Endothelial cell (in vitro differentiated cells): ENCODE measurements around the gene CCDC167. TPM values are rescaled to one million over a fixed set of nuclear protein-coding genes. Genes with fewer than 3 reads are reported as not detected.

ENCODE experiments used
- DNase-seq: peaks from one replicate; pipeline ENCODE4 v3.0.0; 2021; ENCODE audit warnings: low spot score
- H3K27ac Mint-ChIP-seq: one replicate; pipeline ENCODE4 v1.8.0; 2021; ENCODE audit warnings: mixed read lengths, inconsistent platforms; ENCODE audit not compliant: unreplicated experiment
- H3K27me3 Mint-ChIP-seq: one replicate; pipeline ENCODE4 v1.8.0; 2021; ENCODE audit warnings: mild to moderate bottlenecking, moderate library complexity, mixed read lengths, inconsistent platforms; ENCODE audit not compliant: unreplicated experiment
- H3K36me3 Mint-ChIP-seq: one replicate; pipeline ENCODE4 v1.8.0; 2021; ENCODE audit warnings: mild to moderate bottlenecking, low read depth, mixed read lengths, inconsistent platforms; ENCODE audit not compliant: unreplicated experiment
- H3K4me1 Mint-ChIP-seq: one replicate; pipeline ENCODE4 v1.8.0; 2021; ENCODE audit warnings: mild to moderate bottlenecking, mixed read lengths, inconsistent platforms; ENCODE audit not compliant: unreplicated experiment
- H3K4me3 Mint-ChIP-seq: one replicate; pipeline ENCODE4 v1.8.0; 2021; ENCODE audit warnings: mild to moderate bottlenecking, mixed read lengths, inconsistent platforms; ENCODE audit not compliant: unreplicated experiment
- H3K9me3 Mint-ChIP-seq: one replicate; pipeline ENCODE4 v1.8.0; 2021; ENCODE audit warnings: mixed read lengths, inconsistent platforms; ENCODE audit not compliant: unreplicated experiment
- CTCF ChIP-seq: fragments of 200-600 bp; sonication (generic); IDR thresholded peaks from one replicate; pipeline ENCODE4 v1.5.0; 2021; ENCODE audit warnings: antibody characterized with exemption; ENCODE audit not compliant: unreplicated experiment
- total RNA-seq: library from RNA; stranded (reverse); fragmentation: NEBNext Ultra II Directional; extraction: Animal tissue kit (Norgen Biotek cat#: 25700); gene quantifications from one replicate; pipeline ENCODE4 v1.2.1, GENCODE V29; 2021; ENCODE audit not compliant: unreplicated experiment

CCDC167 gene
- total RNA-seq, 1 donor from 2014 or later: 38.0 TPM

GRCh38 chr6:37540029-37540352, 40.3 kb upstream of the CCDC167 start:
- Mint-ChIP-seq H3K4me3 (no peak overlapping the region), H3K27me3 (peaks cover 8% of the 10 kb centered on the region)

GRCh38 chr6:37539171-37540028, 39.7 kb upstream of the CCDC167 start:
- no peak overlapping the region for H3K27ac Mint-ChIP-seq
- no peak for DNase-seq
- H3K27me3 Mint-ChIP-seq: peaks cover 8% of the 10 kb centered on the region
- no peaks in the 10 kb centered on the region for H3K9me3 Mint-ChIP-seq
- H3K4me3 Mint-ChIP-seq: no peak overlapping the region
- peaks cover 18% of the 10 kb centered on the region for H3K4me1 Mint-ChIP-seq
- peaks cover 5% of the 10 kb centered on the region for H3K36me3 Mint-ChIP-seq
- TF ChIP-seq CTCF: no peak

More at GRCh38 chr6:37540029-37540352, 40.3 kb upstream of the CCDC167 start:
- DNase-seq: no peak
- TF ChIP-seq CTCF: no peak
- peaks cover 18% of the 10 kb centered on the region for H3K4me1 Mint-ChIP-seq
- H3K36me3 Mint-ChIP-seq: peaks cover 5% of the 10 kb centered on the region
- no peak overlapping the region for H3K27ac Mint-ChIP-seq
- H3K9me3 Mint-ChIP-seq: no peaks in the 10 kb centered on the region

- Mint-ChIP-seq H3K9me3 (no peaks in the 10 kb centered on the region), H3K4me3 (no peak overlapping the region), H3K27me3 (peaks cover 8% of the 10 kb centered on the region), H3K4me1 (peaks cover 18% of the 10 kb centered on the region), H3K27ac (no peak overlapping the region), H3K36me3 (peaks cover 5% of the 10 kb centered on the region)
- DNase-seq: peak; percentile 23
- no peak for TF ChIP-seq CTCF
Observed at GRCh38 chr6:37538107-37538506, 38.4 kb upstream of the CCDC167 start.

DNA sequence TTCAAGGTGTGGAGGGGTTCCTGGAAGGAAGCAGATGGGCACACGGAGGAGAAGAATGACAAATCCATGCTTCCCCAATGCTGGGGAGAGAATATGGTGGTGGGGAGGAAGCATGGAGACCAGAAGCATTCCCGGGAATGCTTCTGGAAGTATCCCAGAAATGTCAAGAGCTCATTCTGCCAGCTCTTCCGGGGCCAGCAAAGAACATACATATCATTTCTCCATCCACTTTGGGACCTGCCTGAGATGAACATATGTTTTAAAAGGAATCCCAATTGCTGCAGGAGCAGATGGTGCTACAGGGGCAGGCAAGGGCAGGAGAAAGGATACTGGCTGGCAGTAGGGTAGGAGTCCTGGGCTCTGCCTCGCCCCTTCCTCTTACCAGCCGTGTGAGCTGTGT, 37.9 kb upstream of the CCDC167 start:
- DNase-seq: no peak
- Mint-ChIP-seq H3K27ac (no peak overlapping the region), H3K4me1 (peaks cover 18% of the 10 kb centered on the region), H3K9me3 (no peaks in the 10 kb centered on the region), H3K4me3 (no peak overlapping the region), H3K27me3 (peaks cover 8% of the 10 kb centered on the region), H3K36me3 (peaks cover 5% of the 10 kb centered on the region)
- TF ChIP-seq CTCF: no peak

- DNase-seq: peak; percentile 29
- Mint-ChIP-seq H3K27ac (no peak overlapping the region), H3K27me3 (peaks cover 8% of the 10 kb centered on the region), H3K36me3 (peaks cover 5% of the 10 kb centered on the region), H3K9me3 (no peaks in the 10 kb centered on the region), H3K4me3 (no peak overlapping the region), H3K4me1 (peaks cover 18% of the 10 kb centered on the region)
- TF ChIP-seq CTCF: no peak
Observed at GRCh38 chr6:37536491-37537190, 36.9 kb upstream of the CCDC167 start.
